CD4-positive, alpha-beta memory T cell (primary cell): ENCODE data around the gene ESRRA. TPM values are rescaled to one million over a fixed set of nuclear protein-coding genes. Genes with fewer than 3 reads are reported as not detected.

ENCODE experiments used
- CTCF ChIA-PET: fragments of 350-600 bp; sonication (Branson Sonifier 250); formaldehyde crosslinking; loops from one replicate; lab custom pipeline; 2021; ENCODE audit warnings: inconsistent platforms; ENCODE audit not compliant: partially characterized antibody; lab: Charles Lee
- POLR2A ChIA-PET: fragments of 350-600 bp; sonication (Branson Sonifier 250); formaldehyde crosslinking; loops from one replicate; lab custom pipeline; 2021; ENCODE audit not compliant: partially characterized antibody; lab: Charles Lee
- DNase-seq, 5 donors: peaks; one replicate each; pipeline versions ENCODE4 v3.0.0 to v3.0.0-alpha.2; 2020 to 2022; ENCODE audit warnings: mixed read lengths in 1 of 5
- H3K27ac ChIP-seq: one replicate; pipeline ENCODE4 v1.7.0; 2013; ENCODE audit warnings: low read depth, low read length
- H3K27me3 ChIP-seq: 2 replicates; pipeline ENCODE4 v1.7.0; 2013; ENCODE audit warnings: mild to moderate bottlenecking, low read length, moderate library complexity; ENCODE audit not compliant: insufficient read depth
- H3K36me3 ChIP-seq: 2 replicates; pipeline ENCODE4 v1.7.0; 2013; ENCODE audit warnings: mild to moderate bottlenecking, low read length, moderate library complexity; ENCODE audit not compliant: insufficient read depth
- H3K4me1 ChIP-seq: 2 replicates; pipeline ENCODE4 v1.7.0; 2013; ENCODE audit warnings: mild to moderate bottlenecking, low read length, moderate library complexity; ENCODE audit not compliant: insufficient read depth
- H3K4me3 ChIP-seq, 2 donors: one replicate each; pipeline ENCODE4 v1.7.0; 2013; ENCODE audit warnings: low read length in 2 of 2, mild to moderate bottlenecking in 1 of 2
- H3K9me3 ChIP-seq, 2 donors: one replicate each; pipeline ENCODE4 v1.7.0; 2013; ENCODE audit warnings: low read length in 2 of 2, control low read depth in 1 of 2; ENCODE audit not compliant: control insufficient read depth in 1 of 2
- H3K27ac Mint-ChIP-seq, 7 donors: one replicate each; pipeline ENCODE4 v1.8.0; 2020 to 2021; ENCODE audit warnings: mixed read lengths in 7 of 7, mild to moderate bottlenecking in 6 of 7, inconsistent platforms in 3 of 7, moderate library complexity in 3 of 7
- H3K27me3 Mint-ChIP-seq, 2 donors: one replicate each; pipeline ENCODE4 v1.8.0; 2020 to 2021; ENCODE audit warnings: mixed read lengths in 2 of 2
- H3K36me3 Mint-ChIP-seq, 2 donors: one replicate each; pipeline ENCODE4 v1.8.0; 2020 to 2021; ENCODE audit warnings: mixed read lengths in 2 of 2, inconsistent platforms in 1 of 2, mild to moderate bottlenecking in 1 of 2
- H3K4me1 Mint-ChIP-seq, 4 donors: one replicate each; pipeline ENCODE4 v1.8.0; 2020 to 2021; ENCODE audit warnings: mixed read lengths in 4 of 4, mild to moderate bottlenecking in 1 of 4
- H3K4me3 Mint-ChIP-seq, 8 donors: one replicate each; pipeline ENCODE4 v1.8.0; 2020 to 2021; ENCODE audit warnings: mixed read lengths in 8 of 8, mild to moderate bottlenecking in 7 of 8, moderate library complexity in 6 of 8, inconsistent platforms in 3 of 8
- H3K9me3 Mint-ChIP-seq, 8 donors: one replicate each; pipeline ENCODE4 v1.8.0; 2020 to 2021; ENCODE audit warnings: mixed read lengths in 8 of 8, mild to moderate bottlenecking in 5 of 8, inconsistent platforms in 3 of 8, moderate library complexity in 1 of 8
- intact Hi-C: fragments of 100-400 bp; cut with micrococcal nuclease; formaldehyde crosslinking; loops from one replicate; pipeline ENCODE4 v1.15.1; 2023
- polyA plus RNA-seq, 2 donors: library from polyadenylated mRNA; unstranded; fragments of 300-500 nt; fragmentation: Illumina TruSeq; gene quantifications; one replicate each; pipeline ENCODE4 v1.2.3, GENCODE V29; 2021
- total RNA-seq, 2 experiments: library from RNA; stranded (reverse); gene quantifications; one replicate each; pipeline ENCODE4 v1.2.3, GENCODE V29; 2021

The ESRRA gene
- total and polyA plus RNA-seq, 4 experiments from 2014 or later = 4.4 to 31.9 (median 20.9) TPM

DNA sequence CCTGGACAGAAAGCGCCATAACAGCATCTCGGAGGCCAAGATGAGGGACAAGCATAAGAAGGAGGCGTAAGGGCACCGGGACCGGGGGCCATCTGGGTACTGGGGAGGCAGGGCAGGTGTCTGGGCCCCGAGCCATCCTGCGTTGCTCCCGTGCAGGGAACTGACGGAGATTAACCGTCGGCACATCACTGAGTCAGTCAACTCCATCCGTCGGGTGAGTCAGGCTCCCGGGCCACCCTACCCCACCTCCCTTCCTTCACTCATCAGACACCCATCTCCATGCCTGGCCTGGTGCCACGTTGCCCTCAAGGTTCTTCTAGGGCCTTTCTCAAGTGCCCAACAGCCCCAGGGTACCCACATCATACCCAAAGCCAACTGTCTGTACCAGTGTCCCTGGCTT is 39.0 kb upstream of the ESRRA start:
- no peaks in the 10 kb centered on the region for H3K27me3 ChIP-seq
- no peak overlapping the region for H3K4me3 ChIP-seq
- Mint-ChIP-seq H3K27ac (no peak overlapping the region), H3K27me3 (peaks cover 0 to 4% of the 10 kb centered on the region in 2 donors), H3K4me3 (peak overlapping the region in 1 of 8 donors; percentile 57), H3K4me1 (peaks cover 7 to 29% (median 15%) of the 10 kb centered on the region in 4 donors), H3K36me3 (peaks cover 0 to 17% of the 10 kb centered on the region in 2 donors), H3K9me3 (peaks cover 0 to 12% (median 0%) of the 10 kb centered on the region in 8 donors)
- ChIA-PET POLR2A (interaction anchor here (6.8 to 6.9 kb wide), 2 partner anchors 18 to 20 kb away, joined by 233 to 289 read pairs; partner anchors contain the start of genes BAD, FKBP2, GPR137 and PLCB3), CTCF (interaction anchor here (5.7 to 6.5 kb wide), 2 partner anchors 15 to 60 kb away, joined by 43 to 83 read pairs; partner anchors contain the start of genes FERMT3 and PLCB3)
- H3K36me3 ChIP-seq = no peaks in the 10 kb centered on the region
- intact Hi-C loops = no loop called here
- DNase-seq = no peak
- peaks cover 15% of the 10 kb centered on the region for H3K4me1 ChIP-seq
- no peak overlapping the region for H3K27ac ChIP-seq
- H3K9me3 ChIP-seq = no peaks in the 10 kb centered on the region

DNA sequence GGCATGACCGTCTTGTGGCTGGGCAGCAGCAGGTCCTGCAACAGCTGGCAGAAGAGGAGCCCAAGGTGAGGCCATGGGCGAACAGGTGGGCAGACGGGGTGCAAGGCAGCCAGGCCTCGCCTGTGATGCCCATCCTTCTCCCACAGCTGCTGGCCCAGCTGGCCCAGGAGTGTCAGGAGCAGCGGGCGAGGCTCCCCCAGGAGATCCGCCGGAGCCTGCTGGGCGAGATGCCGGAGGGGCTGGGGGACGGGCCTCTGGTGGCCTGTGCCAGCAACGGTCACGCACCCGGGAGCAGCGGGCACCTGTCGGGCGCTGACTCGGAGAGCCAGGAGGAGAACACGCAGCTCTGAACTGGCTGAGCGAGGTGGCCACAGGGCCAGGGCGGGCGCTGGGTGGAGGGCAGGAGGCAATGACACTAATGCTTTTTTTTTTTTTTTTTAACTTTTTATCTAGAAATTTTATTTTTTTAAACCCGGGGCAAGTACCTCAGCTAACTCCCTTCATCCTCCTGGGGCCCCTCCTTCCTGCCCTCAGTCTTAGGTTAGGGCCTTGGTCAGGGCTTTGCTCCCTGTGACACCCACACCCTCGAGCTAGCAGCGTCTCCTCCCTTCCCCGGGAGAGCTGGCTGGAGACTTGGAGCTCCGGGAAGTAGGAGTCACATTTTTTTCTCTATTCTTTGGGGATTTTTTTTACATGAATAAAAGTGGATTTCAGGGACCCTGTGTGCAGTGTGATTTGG is 37.9 kb upstream of the ESRRA start:
- H3K4me3 ChIP-seq = no peak overlapping the region
- H3K9me3 ChIP-seq = no peaks in the 10 kb centered on the region
- H3K4me3 Mint-ChIP-seq = peak overlapping the region in 2 of 8 donors; percentile 44 to 59
- peaks cover 9 to 36% (median 19%) of the 10 kb centered on the region in 4 donors for H3K4me1 Mint-ChIP-seq
- peaks cover 0 to 4% of the 10 kb centered on the region in 2 donors for H3K27me3 Mint-ChIP-seq
- no peak for DNase-seq
- intact Hi-C loops = no loop called here
- H3K27ac ChIP-seq = peak overlapping the region; percentile 93
- H3K9me3 Mint-ChIP-seq = peaks cover 0 to 13% (median 0%) of the 10 kb centered on the region in 8 donors
- CTCF ChIA-PET = interaction anchor here (0.8 to 6.5 kb wide), 6 partner anchors 14 to 61 kb away, joined by 3 to 92 read pairs (median 25); partner anchors contain the start of genes CATSPERZ, ESRRA, FERMT3 and FKBP2
- peak overlapping the region in 5 of 7 donors; percentile 61 to 100 (median 86) for H3K27ac Mint-ChIP-seq
- peaks cover 20% of the 10 kb centered on the region for H3K4me1 ChIP-seq
- no peaks in the 10 kb centered on the region for H3K27me3 ChIP-seq
- POLR2A ChIA-PET = interaction anchor here (0.6 to 6.9 kb wide), 7 partner anchors 13 to 82 kb away, joined by 3 to 289 read pairs (median 128); partner anchors contain the start of genes BAD, CATSPERZ, ESRRA and FERMT3
- no peaks in the 10 kb centered on the region for H3K36me3 ChIP-seq
- peaks cover 0 to 22% of the 10 kb centered on the region in 2 donors for H3K36me3 Mint-ChIP-seq

DNA sequence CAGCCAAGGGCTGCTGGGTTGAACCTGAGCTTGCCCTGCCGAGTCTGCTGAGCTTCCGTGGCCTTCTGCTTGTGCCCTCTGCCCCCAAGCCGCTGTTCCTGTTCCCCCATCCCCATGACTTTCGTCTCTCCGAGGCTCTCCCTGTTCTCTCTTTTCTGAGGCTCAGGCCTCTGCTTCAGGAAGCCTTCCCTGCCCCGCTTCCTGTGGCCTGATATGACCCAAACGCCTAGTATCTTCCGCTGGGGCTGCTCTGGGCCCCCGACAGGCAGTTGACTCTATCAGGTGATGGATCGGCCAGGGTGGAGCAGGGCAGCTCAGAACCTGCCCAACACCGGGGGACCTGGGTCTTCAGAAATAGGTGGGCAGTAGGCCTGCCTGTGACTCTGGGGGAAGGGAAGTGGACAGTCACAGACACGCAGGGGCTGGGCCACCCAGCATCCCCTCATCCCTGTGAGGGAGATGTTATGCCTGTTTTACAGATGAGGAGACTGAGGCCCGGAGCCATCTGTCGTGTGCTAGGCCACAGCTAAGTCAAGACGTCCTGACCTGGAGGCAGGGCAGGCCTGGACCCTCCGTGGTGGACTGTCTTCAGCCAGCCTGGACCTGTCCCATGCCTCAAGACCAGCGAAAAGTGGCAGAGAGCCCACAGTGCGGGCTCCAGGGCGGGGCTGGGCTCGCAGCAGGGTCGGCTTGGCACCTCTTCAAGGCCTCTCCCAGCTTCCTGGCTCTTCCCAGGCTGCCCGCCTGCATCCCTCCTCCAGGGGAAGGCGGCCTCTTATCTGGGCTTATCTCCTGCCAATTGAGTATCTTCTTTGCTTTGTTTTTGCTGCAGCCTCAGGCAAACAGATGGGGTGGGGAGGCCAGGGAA is 37.1 kb upstream of the ESRRA start:
- H3K36me3 Mint-ChIP-seq = peaks cover 0 to 20% of the 10 kb centered on the region in 2 donors

DNA sequence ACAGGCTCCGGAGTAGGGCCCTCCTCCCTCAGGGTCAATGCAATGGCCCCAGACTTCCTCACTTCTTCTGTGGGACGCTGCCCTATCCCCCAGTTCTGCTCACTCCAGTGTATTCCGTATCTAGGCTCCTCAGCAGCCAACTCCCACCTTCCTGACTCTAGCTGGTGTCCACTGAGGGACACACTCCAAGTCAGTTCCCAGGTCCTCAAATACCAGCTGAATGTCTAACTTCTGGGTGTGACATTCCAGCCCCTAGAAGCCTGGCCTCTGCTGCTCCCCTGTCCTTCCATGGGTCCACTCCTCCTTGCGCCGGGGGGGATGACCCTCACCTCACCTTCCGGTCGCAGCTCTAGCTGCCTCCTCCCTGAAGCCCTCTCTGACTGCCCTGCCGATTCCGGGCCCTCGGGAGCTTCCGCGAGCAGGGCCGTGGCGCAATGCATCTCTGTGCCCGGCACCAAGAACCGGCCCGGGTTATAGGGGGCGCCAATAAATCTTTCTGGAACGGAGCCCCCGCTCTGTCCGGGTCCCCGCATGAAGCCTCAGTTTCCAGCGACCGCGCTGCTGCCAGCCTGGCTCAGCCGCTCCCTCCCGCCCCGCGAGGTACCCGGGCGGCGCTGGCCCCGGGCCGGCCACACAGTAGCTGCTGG is 36.3 kb upstream of the ESRRA start:
- peak overlapping the region; percentile 92 to 100 (median 96) for H3K4me3 Mint-ChIP-seq
- Histone ChIP-seq H3K9me3 (no peaks in the 10 kb centered on the region), H3K36me3 (no peaks in the 10 kb centered on the region), H3K27me3 (no peaks in the 10 kb centered on the region), H3K4me1 (peaks cover 20% of the 10 kb centered on the region), H3K27ac (peak overlapping the region; percentile 93), H3K4me3 (peak overlapping the region; percentile 93 to 98)
- peaks cover 0 to 4% of the 10 kb centered on the region in 2 donors for H3K27me3 Mint-ChIP-seq
- H3K36me3 Mint-ChIP-seq = peaks cover 0 to 20% of the 10 kb centered on the region in 2 donors
- intact Hi-C loops = loop anchor here (1.0 kb wide), 3 partner anchors 18 to 65 kb away; partner anchors contain the start of gene PLCB3
- peaks cover 0 to 13% (median 0%) of the 10 kb centered on the region in 8 donors for H3K9me3 Mint-ChIP-seq
- H3K27ac Mint-ChIP-seq = peak overlapping the region; percentile 95 to 100 (median 98)
- CTCF ChIA-PET = interaction anchor here (1.0 to 6.5 kb wide), 7 partner anchors 14 to 63 kb away, joined by 3 to 92 read pairs (median 7); partner anchors contain the start of genes BAD, CATSPERZ, ESRRA and FERMT3
- peak in 1 of 5 donors; percentile 37 for DNase-seq
- peaks cover 9 to 36% (median 19%) of the 10 kb centered on the region in 4 donors for H3K4me1 Mint-ChIP-seq
- POLR2A ChIA-PET = interaction anchor here (0.7 to 6.9 kb wide), 24 partner anchors 8 to 1428 kb away, joined by 3 to 289 read pairs (median 6); partner anchors contain the start of genes BAD, CATSPERZ, CCDC88B and COX8A

More for the DNA sequence above, 37.1 kb upstream of the ESRRA start:
- POLR2A ChIA-PET = interaction anchor here (0.7 to 6.9 kb wide), 19 partner anchors 10 to 598 kb away, joined by 3 to 289 read pairs (median 6); partner anchors contain the start of genes BAD, CATSPERZ, CCDC88B and COX8A
- H3K27ac Mint-ChIP-seq = peak overlapping the region; percentile 95 to 100 (median 98)
- CTCF ChIA-PET = interaction anchor here (0.8 to 6.5 kb wide), 9 partner anchors 13 to 62 kb away, joined by 3 to 92 read pairs (median 7); partner anchors contain the start of genes BAD, CATSPERZ, ESRRA and FERMT3
- peaks cover 9 to 36% (median 19%) of the 10 kb centered on the region in 4 donors for H3K4me1 Mint-ChIP-seq
- Histone ChIP-seq H3K9me3 (no peaks in the 10 kb centered on the region), H3K36me3 (no peaks in the 10 kb centered on the region), H3K4me3 (peak overlapping the region; percentile 93 to 98), H3K27me3 (no peaks in the 10 kb centered on the region), H3K27ac (peak overlapping the region; percentile 93), H3K4me1 (peaks cover 20% of the 10 kb centered on the region)
- H3K9me3 Mint-ChIP-seq = peaks cover 0 to 13% (median 0%) of the 10 kb centered on the region in 8 donors
- DNase-seq = no peak
- intact Hi-C loops = no loop called here
- peak overlapping the region; percentile 92 to 100 (median 96) for H3K4me3 Mint-ChIP-seq
- peaks cover 0 to 4% of the 10 kb centered on the region in 2 donors for H3K27me3 Mint-ChIP-seq

DNA sequence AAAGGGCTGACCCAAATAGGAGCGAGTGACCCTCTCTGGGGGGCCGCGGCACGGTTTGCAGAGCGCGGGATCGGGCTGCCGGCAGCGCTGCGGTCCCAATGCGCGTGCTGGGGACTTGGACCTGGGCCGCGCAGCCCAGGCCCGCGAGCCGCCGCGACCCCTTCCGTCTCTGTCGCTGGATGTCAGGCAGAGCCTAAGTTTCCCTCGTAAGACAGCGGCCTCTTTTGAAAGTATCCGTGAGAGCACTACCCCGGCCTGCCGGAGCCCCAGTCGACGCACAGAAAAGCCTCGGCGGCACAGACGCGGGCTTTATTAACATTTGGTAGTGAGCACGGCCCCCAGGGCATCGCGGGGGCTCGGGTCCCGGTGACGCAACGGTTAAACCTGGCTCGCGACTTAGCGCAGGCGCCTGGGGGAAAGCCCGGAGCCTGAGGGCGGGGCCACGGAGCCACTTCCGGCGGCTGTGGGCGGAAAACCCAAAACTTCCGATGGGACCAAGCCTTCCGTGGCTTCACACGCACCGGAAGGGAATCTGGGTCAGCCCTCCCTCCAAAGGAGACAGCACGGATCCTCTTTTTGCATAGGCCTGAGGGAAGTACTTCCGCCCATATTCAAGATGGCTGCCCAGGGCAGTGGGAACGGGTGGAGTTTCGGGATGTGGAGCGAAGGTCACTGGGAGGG is 35.6 kb upstream of the ESRRA start:
- H3K9me3 ChIP-seq = no peaks in the 10 kb centered on the region
- peak overlapping the region; percentile 98 to 100 (median 99) for H3K27ac Mint-ChIP-seq

More for the DNA sequence above, 35.6 kb upstream of the ESRRA start:
- intact Hi-C loops = loop anchor here (1.0 kb wide), 9 partner anchors 16 to 84 kb away; partner anchors contain the start of genes DNAJC4, ESRRA, FKBP2 and GPR137
- DNase-seq = peak; percentile 98
- POLR2A ChIA-PET = interaction anchor here (0.6 to 6.9 kb wide), 35 partner anchors 8 to 1679 kb away, joined by 3 to 289 read pairs (median 5); partner anchors contain the start of genes BAD, CATSPERZ, CCDC88B and COX8A
- peaks cover 0 to 4% of the 10 kb centered on the region in 2 donors for H3K27me3 Mint-ChIP-seq
- peaks cover 0 to 13% (median 0%) of the 10 kb centered on the region in 8 donors for H3K9me3 Mint-ChIP-seq
- H3K4me3 ChIP-seq = peak overlapping the region; percentile 93 to 98
- CTCF ChIA-PET = interaction anchor here (0.7 to 6.5 kb wide), 8 partner anchors 12 to 64 kb away, joined by 3 to 92 read pairs (median 5); partner anchors contain the start of genes BAD, CATSPERZ, ESRRA and FERMT3
- H3K4me3 Mint-ChIP-seq = peak overlapping the region; percentile 93 to 100 (median 96)
- H3K4me1 Mint-ChIP-seq = peaks cover 9 to 36% (median 19%) of the 10 kb centered on the region in 4 donors
- H3K27me3 ChIP-seq = no peaks in the 10 kb centered on the region
- H3K36me3 Mint-ChIP-seq = peaks cover 0 to 20% of the 10 kb centered on the region in 2 donors
- H3K27ac ChIP-seq = peak overlapping the region; percentile 93
- H3K4me1 ChIP-seq = peaks cover 20% of the 10 kb centered on the region
- H3K36me3 ChIP-seq = no peaks in the 10 kb centered on the region
